OCI-LY7 (cell line): ENCODE results near the gene KIAA0232. TPM values are rescaled to one million over a fixed set of nuclear protein-coding genes. Genes with fewer than 3 reads are reported as not detected.

ENCODE experiments used
- BruUV-seq: library from RNA; stranded (reverse); fragments of 400-500 nt; replicated peaks from 2 replicates; lab custom pipeline; 2021; lab: Mats Ljungman, UMichigan
- CTCF ChIA-PET: fragments of 300-600 bp; sonication (Branson Sonifier 250); formaldehyde crosslinking; loops from one replicate; lab custom pipeline; 2022; ENCODE audit warnings: antibody characterized with exemption; ENCODE audit not compliant: unreplicated experiment; lab: Charles Lee
- POLR2A ChIA-PET: fragments of 300-600 bp; sonication (Branson Sonifier 250); formaldehyde crosslinking; loops from one replicate; lab custom pipeline; 2022; ENCODE audit warnings: antibody characterized with exemption; lab: Charles Lee
- DNase-seq: peaks from one replicate; pipeline ENCODE4 v3.0.0-alpha.2; 2015; ENCODE audit warnings: low spot score
- H2AFZ ChIP-seq: fragments of 200-600 bp; sonication (generic), shearing (Covaris generic); 2 replicates; pipeline ENCODE4 v1.6.1; 2014; ENCODE audit warnings: mild to moderate bottlenecking, antibody characterized with exemption, low read length, moderate library complexity
- H3K27ac ChIP-seq: fragments of 200-600 bp; sonication (generic); 2 replicates; pipeline ENCODE4 v1.5.1; 2014; ENCODE audit warnings: mixed run types, low read depth, mild to moderate bottlenecking, moderate library complexity, low read length, inconsistent platforms; ENCODE audit not compliant: poor library complexity, severe bottlenecking
- H3K36me3 ChIP-seq: fragments of 200-600 bp; sonication (generic); 2 replicates; pipeline ENCODE4 v1.6.1; 2014; ENCODE audit warnings: mild to moderate bottlenecking, antibody characterized with exemption, low read length, moderate library complexity, mixed read lengths; ENCODE audit not compliant: insufficient read depth
- H3K4me1 ChIP-seq: fragments of 200-600 bp; sonication (generic); 2 replicates; pipeline ENCODE4 v1.5.1; 2014; ENCODE audit warnings: mild to moderate bottlenecking, low read length; ENCODE audit not compliant: insufficient read depth, poor library complexity, severe bottlenecking
- H3K4me2 ChIP-seq: fragments of 200-600 bp; sonication (generic); 2 replicates; pipeline ENCODE4 v1.6.1; 2014; ENCODE audit warnings: mild to moderate bottlenecking, low read length
- H3K4me3 ChIP-seq: fragments of 200-600 bp; sonication (generic); 2 replicates; pipeline ENCODE4 v1.5.1; 2014; ENCODE audit warnings: mild to moderate bottlenecking, low read depth, low read length; ENCODE audit not compliant: poor library complexity, severe bottlenecking
- H3K79me2 ChIP-seq: fragments of 200-600 bp; sonication (generic); 2 replicates; pipeline ENCODE4 v1.6.1; 2016; ENCODE audit warnings: low read depth, mild to moderate bottlenecking, low read length, moderate library complexity, mixed read lengths; ENCODE audit not compliant: insufficient read depth
- H3K9me2 ChIP-seq: fragments of 200-600 bp; sonication (generic); 2 replicates; pipeline ENCODE4 v1.6.1; 2016; ENCODE audit warnings: mild to moderate bottlenecking, low read length, mixed read lengths; ENCODE audit not compliant: insufficient read depth
- H3K9me3 ChIP-seq: fragments of 200-600 bp; sonication (generic); 2 replicates; pipeline ENCODE4 v1.6.1; 2014; ENCODE audit warnings: mild to moderate bottlenecking, mixed run types, low read length, mixed read lengths
- H4K20me1 ChIP-seq: fragments of 200-600 bp; sonication (generic); 2 replicates; pipeline ENCODE4 v1.6.1; 2014; ENCODE audit warnings: mild to moderate bottlenecking, antibody characterized with exemption, low read length, moderate library complexity, mixed read lengths; ENCODE audit not compliant: insufficient read depth
- CTCF ChIP-seq: fragments of 200-600 bp; sonication (generic); conservative IDR thresholded peaks from 2 replicates; pipeline ENCODE4 v1.5.1; 2014; ENCODE audit warnings: mild to moderate bottlenecking, antibody characterized with exemption, low read length, moderate library complexity, mixed read lengths
- EZH2phosphoT487 ChIP-seq: fragments of 200-600 bp; sonication (generic); IDR thresholded peaks from 2 replicates; pipeline ENCODE4 v1.6.1; 2018; ENCODE audit warnings: low read depth, borderline replicate concordance, mild to moderate bottlenecking, mixed run types, antibody characterized with exemption, low read length, moderate library complexity, mixed read lengths
- intact Hi-C: fragments of 100-400 bp; cut with micrococcal nuclease; formaldehyde crosslinking; loops from one replicate; pipeline ENCODE4 v1.10.0; 2022; ENCODE audit not compliant: unreplicated experiment
- total RNA-seq, 2 experiments: library from RNA; depleted of rRNA in 1 of 2; stranded (reverse); fragments of >200 nt in 1 of 2; shearing (Covaris generic) in 1 of 2; gene quantifications; 2 replicates each; pipeline ENCODE4 v1.2.3, GENCODE V29; 2014 to 2022

Gene KIAA0232
- total RNA-seq, 2 experiments from 2014 or later, result 7.5 to 13.5 TPM

DNA sequence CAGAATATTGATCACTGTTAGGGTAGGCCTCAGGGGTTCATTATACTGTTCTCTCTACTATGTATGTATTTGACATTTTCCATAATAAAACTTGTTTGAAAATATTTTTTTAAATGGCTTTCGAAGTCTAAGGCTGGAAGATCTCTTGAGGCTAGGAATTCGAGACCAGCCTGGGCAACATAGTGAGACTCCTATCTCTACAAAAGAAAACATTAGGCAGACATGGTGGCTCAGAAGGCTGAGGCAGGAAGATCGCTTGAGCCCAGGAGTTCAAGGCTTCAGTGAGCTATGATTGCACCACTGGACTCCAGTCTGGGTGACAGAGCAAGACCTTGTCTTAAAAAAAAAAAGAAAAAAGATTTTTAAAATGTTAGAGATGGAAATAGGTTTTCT, 111.6 kb downstream of the KIAA0232 start:
- H3K36me3 ChIP-seq, result no peaks in the 10 kb centered on the region
- no peak for TF ChIP-seq CTCF
- no peak for TF ChIP-seq EZH2phosphoT487
- no peak overlapping the region for H3K27ac ChIP-seq
- no peak overlapping the region for H3K4me3 ChIP-seq
- no TSS peak for BruUV-seq
- H3K4me1 ChIP-seq, result peaks cover 3% of the 10 kb centered on the region
- DNase-seq, result no peak
- ChIA-PET POLR2A (interaction anchor here (0.6 to 0.8 kb wide), 2 partner anchors 14 to 486 kb away, joined by 3 read pairs; no protein-coding TSS in a partner anchor), CTCF (interaction anchor here (0.7 kb wide), 1 partner anchor 21 kb away, joined by 3 read pairs; no protein-coding TSS in a partner anchor)
- no peak overlapping the region for H2AFZ ChIP-seq
- H3K9me2 ChIP-seq, result no peaks in the 10 kb centered on the region
- peaks cover 10% of the 10 kb centered on the region for H3K9me3 ChIP-seq
- intact Hi-C loops, result no loop called here
- no peaks in the 10 kb centered on the region for H4K20me1 ChIP-seq
- no peak overlapping the region for H3K4me2 ChIP-seq
- H3K79me2 ChIP-seq, result no peaks in the 10 kb centered on the region

GRCh38 chr4:6894528-6895498, 112.3 kb downstream of the KIAA0232 start:
- Histone ChIP-seq H3K27ac (no peak overlapping the region), H4K20me1 (no peaks in the 10 kb centered on the region), H3K4me3 (no peak overlapping the region), H3K4me2 (no peak overlapping the region), H3K79me2 (no peaks in the 10 kb centered on the region), H3K9me3 (peaks cover 10% of the 10 kb centered on the region), H3K9me2 (no peaks in the 10 kb centered on the region), H3K4me1 (peaks cover 3% of the 10 kb centered on the region), H3K36me3 (no peaks in the 10 kb centered on the region), H2AFZ (no peak overlapping the region)
- TF ChIP-seq CTCF, result no peak
- no peak for TF ChIP-seq EZH2phosphoT487
- POLR2A ChIA-PET, result interaction anchor here (0.8 kb wide), 1 partner anchor 14 kb away, joined by 3 read pairs; no protein-coding TSS in a partner anchor
- CTCF ChIA-PET, result interaction anchor here (0.7 kb wide), 1 partner anchor 21 kb away, joined by 3 read pairs; no protein-coding TSS in a partner anchor
- no peak for DNase-seq
- BruUV-seq, result no TSS peak
- intact Hi-C loops, result no loop called here
